ENCODE measurements around the gene USHBP1. TPM values are rescaled to one million over a fixed set of nuclear protein-coding genes. Genes with fewer than 3 reads are reported as not detected.
A peak's percentile ranks its signal among the peaks of the same experiment; 100 is the strongest.
"Not testable (repeated sequence)": the region's sequence is repeated elsewhere in the genome, so short reads cannot be mapped to it uniquely, and the experiment has no call there.

The USHBP1 gene
- total RNA-seq, 1 experiment from 2014 or later: 6.4 TPM

GRCh38 chr19:17296273-17296672, 31.7 kb upstream of the USHBP1 start:
- 0 out of 3 replicates have a peak, but pooled peaks have one; percentile 11 for TF ChIP-seq CTCF (conservative IDR thresholded peaks at IDR 0.05)
- no peak overlapping the region for H3K4me3 Mint-ChIP-seq

DNA sequence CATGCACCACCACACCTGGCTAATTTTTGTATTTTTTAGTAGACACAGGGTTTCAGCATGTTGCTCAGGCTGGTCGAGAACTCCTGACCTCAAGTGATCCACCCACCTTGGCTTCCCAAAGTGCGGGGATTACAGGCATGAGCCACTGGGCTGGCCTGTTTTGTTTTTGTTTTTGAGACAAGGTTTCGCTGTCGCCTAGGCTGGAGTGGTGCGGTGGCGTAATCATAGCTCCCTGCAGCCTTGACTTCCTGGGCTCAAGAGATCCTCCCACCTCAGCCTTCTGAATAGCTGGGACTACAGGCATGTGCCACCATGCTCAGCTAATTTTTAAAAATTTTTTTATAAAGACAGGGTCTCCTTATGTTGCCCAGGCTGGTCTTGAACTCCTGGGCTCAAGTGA, 31.0 kb upstream of the USHBP1 start:
- WGBS (ENCODE audit: extremely low coverage, insufficient read length, low lambda C conversion rate): no CpG with 5 or more reads among the region's 6 CpGs
- not testable (repeated sequence) for H3K27ac ChIP-seq (ENCODE audit: insufficient read length, low read depth, low read length); H3K56ac ChIP-seq (ENCODE audit: insufficient read length, low read depth, low read length); H3K27me3 ChIP-seq (ENCODE audit: insufficient read depth, low read length); H3K23me2 ChIP-seq (ENCODE audit: insufficient read length, low read depth, low read length, poor library complexity, severe bottlenecking); H2BK120ac ChIP-seq (ENCODE audit: low read depth, low read length, poor library complexity, severe bottlenecking); H4K8ac ChIP-seq (replicated peaks; ENCODE audit: insufficient read length, low read depth, low read length); H2AK5ac ChIP-seq (ENCODE audit: insufficient read length, low read length); H4K91ac ChIP-seq (ENCODE audit: insufficient read length, low read depth, low read length); H3K79me1 ChIP-seq (ENCODE audit: insufficient read depth, low read depth, low read length, poor library complexity, severe bottlenecking); H3K9ac ChIP-seq (ENCODE audit: extremely low read depth, insufficient read length, low read length); H3K18ac ChIP-seq (ENCODE audit: insufficient read length, low read depth, low read length); H3K4me3 Mint-ChIP-seq; H2AFZ ChIP-seq (ENCODE audit: low read length); H2BK5ac ChIP-seq (ENCODE audit: insufficient read length, low read length); H3K9me3 Mint-ChIP-seq; H4K5ac ChIP-seq (ENCODE audit: insufficient read length, low read depth, low read length); H3K27me3 Mint-ChIP-seq (ENCODE audit: low read depth); H3K27ac Mint-ChIP-seq; DNase-seq; H3K79me2 ChIP-seq (ENCODE audit: insufficient read depth, low read length); H3K14ac ChIP-seq (ENCODE audit: insufficient read depth, low read length); H2BK12ac ChIP-seq (ENCODE audit: insufficient read length, low read depth, low read length); H2BK15ac ChIP-seq (ENCODE audit: low read depth, low read length); H3K4me2 ChIP-seq (ENCODE audit: insufficient read depth, insufficient read length, low read length); H3K4me1 ChIP-seq (ENCODE audit: insufficient read depth, low read length); H3K4ac ChIP-seq (ENCODE audit: low read depth, low read length); H3K9me3 ChIP-seq (ENCODE audit: control insufficient read depth, low read depth, low read length); H2BK20ac ChIP-seq (ENCODE audit: low read depth, low read length, poor library complexity, severe bottlenecking); H3K23ac ChIP-seq (ENCODE audit: insufficient read length, low read depth, low read length); H3T11ph ChIP-seq (ENCODE audit: low read length); H4K20me1 ChIP-seq (ENCODE audit: control insufficient read depth, insufficient read depth, insufficient read length)
- Mint-ChIP-seq H3K4me1 (peaks cover 5 to 17% of the 10 kb centered on the region in 2 experiments; a peak in 2 of 4 replicates), H3K36me3 (ENCODE audit: insufficient read depth in 1 of 3, low read depth in 3 of 3) (peaks cover 20 to 28% (median 21%) of the 10 kb centered on the region in 3 experiments)

More at GRCh38 chr19:17296273-17296672, 31.7 kb upstream of the USHBP1 start:
- no peak for DNase-seq
- H4K91ac ChIP-seq (ENCODE audit: insufficient read length, low read depth, low read length): no peak overlapping the region
- H2BK120ac ChIP-seq (ENCODE audit: low read depth, low read length, poor library complexity, severe bottlenecking): no peak overlapping the region
- H3K79me2 ChIP-seq (ENCODE audit: insufficient read depth, low read length): no peaks in the 10 kb centered on the region
- peaks cover 4% of the 10 kb centered on the region in 2 experiments; a peak in 3 of 5 replicates for H3K9me3 Mint-ChIP-seq
- no peak overlapping the region for H2BK12ac ChIP-seq (ENCODE audit: insufficient read length, low read depth, low read length)
- no peak overlapping the region for H2AK5ac ChIP-seq (ENCODE audit: insufficient read length, low read length)
- H3K27me3 Mint-ChIP-seq (ENCODE audit: low read depth): no peaks in the 10 kb centered on the region
- H3K9me3 ChIP-seq (ENCODE audit: control insufficient read depth, low read depth, low read length): no peaks in the 10 kb centered on the region
- H3K18ac ChIP-seq (ENCODE audit: insufficient read length, low read depth, low read length): no peak overlapping the region
- H3K23ac ChIP-seq (ENCODE audit: insufficient read length, low read depth, low read length): no peak overlapping the region
- H2BK15ac ChIP-seq (ENCODE audit: low read depth, low read length): no peak overlapping the region
- H3K36me3 Mint-ChIP-seq (ENCODE audit: insufficient read depth in 1 of 3, low read depth in 3 of 3): peaks cover 20 to 28% (median 24%) of the 10 kb centered on the region in 3 experiments
- no peaks in the 10 kb centered on the region; the same call in 1 of the 2 replicates for H3K4me1 ChIP-seq (ENCODE audit: insufficient read depth, low read length)
- no peak overlapping the region for H3K27ac ChIP-seq (ENCODE audit: insufficient read length, low read depth, low read length)
- H3K23me2 ChIP-seq (ENCODE audit: insufficient read length, low read depth, low read length, poor library complexity, severe bottlenecking): no peaks in the 10 kb centered on the region
- H3K27me3 ChIP-seq (ENCODE audit: insufficient read depth, low read length): no peaks in the 10 kb centered on the region
- H4K8ac ChIP-seq (replicated peaks; ENCODE audit: insufficient read length, low read depth, low read length): no peak overlapping the region
- H3K4me1 Mint-ChIP-seq: peaks cover 2 to 12% of the 10 kb centered on the region in 2 experiments; a peak in 2 of 4 replicates
- no peak overlapping the region for H3K56ac ChIP-seq (ENCODE audit: insufficient read length, low read depth, low read length)
- no peaks in the 10 kb centered on the region for H3K79me1 ChIP-seq (ENCODE audit: insufficient read depth, low read depth, low read length, poor library complexity, severe bottlenecking)
- H4K20me1 ChIP-seq (ENCODE audit: control insufficient read depth, insufficient read depth, insufficient read length): no peaks in the 10 kb centered on the region
- no peak overlapping the region for H3K27ac Mint-ChIP-seq
- no peak overlapping the region for H2BK20ac ChIP-seq (ENCODE audit: low read depth, low read length, poor library complexity, severe bottlenecking)
- no peak overlapping the region for H3K4ac ChIP-seq (ENCODE audit: low read depth, low read length)
- no peak overlapping the region for H3T11ph ChIP-seq (ENCODE audit: low read length)
- H2BK5ac ChIP-seq (ENCODE audit: insufficient read length, low read length): no peak overlapping the region
- H3K4me2 ChIP-seq (ENCODE audit: insufficient read depth, insufficient read length, low read length): no peak overlapping the region
- H2AFZ ChIP-seq (ENCODE audit: low read length): no peak overlapping the region
- H3K9ac ChIP-seq (ENCODE audit: extremely low read depth, insufficient read length, low read length): no peak overlapping the region
- H3K14ac ChIP-seq (ENCODE audit: insufficient read depth, low read length): no peak overlapping the region
- H4K5ac ChIP-seq (ENCODE audit: insufficient read length, low read depth, low read length): no peak overlapping the region
- WGBS (ENCODE audit: extremely low coverage, insufficient read length, low lambda C conversion rate): no CpG with 5 or more reads among the region's 4 CpGs

Data from H9 (cell line).